ENCODE results near the gene EPS15. TPM values are rescaled to one million over a fixed set of nuclear protein-coding genes. Genes with fewer than 3 reads are reported as not detected.
"Not testable (repeated sequence)": the region's sequence is repeated elsewhere in the genome, so short reads cannot be mapped to it uniquely, and the experiment has no call there.

Gene EPS15
- total RNA-seq, 1 donor from 2014 or later, result 44.6 TPM

DNA sequence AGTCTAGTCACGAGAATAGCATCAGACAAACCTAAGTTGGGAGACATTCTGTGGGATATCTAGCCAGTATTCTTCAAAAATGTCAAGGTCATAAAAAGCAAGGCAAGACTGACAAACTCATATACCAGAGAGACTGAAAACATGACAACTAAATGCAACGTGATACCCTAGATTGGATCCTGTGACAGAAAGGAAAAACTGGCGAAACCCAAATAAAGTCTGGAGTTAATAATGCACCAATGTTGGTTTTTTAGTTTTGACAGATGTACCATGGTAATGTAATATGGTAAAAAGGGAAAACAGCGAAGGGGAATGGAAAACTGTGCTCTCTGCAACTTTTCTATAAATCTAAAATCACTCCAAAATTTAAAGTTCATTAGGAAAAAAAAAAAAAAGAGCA, 64.5 kb downstream of the EPS15 start:
- Histone ChIP-seq H3K27me3 (no peaks in the 10 kb centered on the region), H3K36me3 (peaks cover 3 to 18% of the 10 kb centered on the region in 2 donors), H3K27ac (no peak overlapping the region), H3K4me3 (no peak overlapping the region), H3K9me3 (no peaks in the 10 kb centered on the region), H3K4me1 (no peaks in the 10 kb centered on the region)
- TF ChIP-seq, protein P1, sequence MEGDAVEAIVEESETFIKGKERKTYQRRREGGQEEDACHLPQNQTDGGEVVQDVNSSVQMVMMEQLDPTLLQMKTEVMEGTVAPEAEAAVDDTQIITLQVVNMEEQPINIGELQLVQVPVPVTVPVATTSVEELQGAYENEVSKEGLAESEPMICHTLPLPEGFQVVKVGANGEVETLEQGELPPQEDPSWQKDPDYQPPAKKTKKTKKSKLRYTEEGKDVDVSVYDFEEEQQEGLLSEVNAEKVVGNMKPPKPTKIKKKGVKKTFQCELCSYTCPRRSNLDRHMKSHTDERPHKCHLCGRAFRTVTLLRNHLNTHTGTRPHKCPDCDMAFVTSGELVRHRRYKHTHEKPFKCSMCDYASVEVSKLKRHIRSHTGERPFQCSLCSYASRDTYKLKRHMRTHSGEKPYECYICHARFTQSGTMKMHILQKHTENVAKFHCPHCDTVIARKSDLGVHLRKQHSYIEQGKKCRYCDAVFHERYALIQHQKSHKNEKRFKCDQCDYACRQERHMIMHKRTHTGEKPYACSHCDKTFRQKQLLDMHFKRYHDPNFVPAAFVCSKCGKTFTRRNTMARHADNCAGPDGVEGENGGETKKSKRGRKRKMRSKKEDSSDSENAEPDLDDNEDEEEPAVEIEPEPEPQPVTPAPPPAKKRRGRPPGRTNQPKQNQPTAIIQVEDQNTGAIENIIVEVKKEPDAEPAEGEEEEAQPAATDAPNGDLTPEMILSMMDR (IDR thresholded peaks at IDR 0.05), result no peak
- intact Hi-C loops (cut with DNase I), result no loop called here
- no peak for DNase-seq (ENCODE audit: low spot score in 2 of 2)

DNA sequence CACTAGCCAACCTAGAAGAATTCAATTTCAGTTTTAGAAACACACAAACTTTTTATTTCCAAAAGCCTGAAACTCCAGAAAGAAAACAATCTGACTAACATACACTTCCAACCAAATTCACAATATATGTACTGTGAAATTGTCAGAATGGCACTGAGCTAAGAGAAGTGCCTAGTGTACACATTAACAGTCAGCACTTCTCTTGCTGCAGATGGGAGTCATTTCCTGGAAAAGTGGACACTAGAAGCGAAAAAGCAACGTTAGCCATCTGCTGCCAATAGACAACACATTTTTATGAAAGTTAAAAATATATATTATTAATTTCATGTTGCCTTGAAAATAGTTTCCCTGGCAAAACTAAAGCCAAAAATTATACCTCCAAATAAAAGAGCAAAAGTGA, 66.1 kb downstream of the EPS15 start:
- TF ChIP-seq, protein P1 (IDR thresholded peaks at IDR 0.05), result no peak
- Histone ChIP-seq H3K27me3 (no peaks in the 10 kb centered on the region), H3K4me1 (no peaks in the 10 kb centered on the region), H3K4me3 (no peak overlapping the region), H3K36me3 (peaks cover 3 to 8% of the 10 kb centered on the region in 2 donors), H3K9me3 (no peaks in the 10 kb centered on the region), H3K27ac (no peak overlapping the region)
- no peak for DNase-seq (ENCODE audit: low spot score in 2 of 2)
- intact Hi-C loops (cut with DNase I), result no loop called here

DNA sequence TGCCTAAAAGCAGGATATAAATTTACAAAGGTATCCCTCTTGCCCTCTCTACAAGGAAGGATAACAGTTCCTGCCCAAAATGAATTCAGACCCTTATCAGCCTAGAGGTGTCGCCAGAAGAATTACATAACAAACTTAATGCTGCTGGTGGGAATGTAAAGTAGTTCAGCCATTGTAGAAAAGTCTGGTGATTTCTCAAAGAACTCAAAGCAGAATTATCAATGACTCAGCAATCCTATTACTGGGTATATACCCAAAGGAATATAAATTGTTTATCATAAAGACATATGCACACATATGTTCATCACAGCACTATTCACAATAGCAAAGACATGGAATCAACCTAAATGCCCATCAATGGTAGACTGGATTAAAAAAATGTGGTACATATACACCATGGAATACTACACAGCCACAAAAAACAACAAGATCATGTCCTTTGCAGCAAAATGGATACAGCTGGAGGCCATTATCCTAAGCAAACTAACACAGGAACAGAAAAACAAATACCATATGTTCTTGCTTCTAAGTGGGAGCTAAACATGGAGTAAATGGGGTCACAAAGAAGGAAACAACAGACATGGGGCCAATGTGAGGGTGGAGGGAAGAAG, 70.1 kb downstream of the EPS15 start:
- H3K4me3 ChIP-seq; H3K4me1 ChIP-seq; DNase-seq (ENCODE audit: low spot score in 2 of 2); H3K27ac ChIP-seq; intact Hi-C loops (cut with DNase I); H3K27me3 ChIP-seq; H3K9me3 ChIP-seq: not testable (repeated sequence)
- peaks cover 0 to 15% of the 10 kb centered on the region in 2 donors for H3K36me3 ChIP-seq

DNA sequence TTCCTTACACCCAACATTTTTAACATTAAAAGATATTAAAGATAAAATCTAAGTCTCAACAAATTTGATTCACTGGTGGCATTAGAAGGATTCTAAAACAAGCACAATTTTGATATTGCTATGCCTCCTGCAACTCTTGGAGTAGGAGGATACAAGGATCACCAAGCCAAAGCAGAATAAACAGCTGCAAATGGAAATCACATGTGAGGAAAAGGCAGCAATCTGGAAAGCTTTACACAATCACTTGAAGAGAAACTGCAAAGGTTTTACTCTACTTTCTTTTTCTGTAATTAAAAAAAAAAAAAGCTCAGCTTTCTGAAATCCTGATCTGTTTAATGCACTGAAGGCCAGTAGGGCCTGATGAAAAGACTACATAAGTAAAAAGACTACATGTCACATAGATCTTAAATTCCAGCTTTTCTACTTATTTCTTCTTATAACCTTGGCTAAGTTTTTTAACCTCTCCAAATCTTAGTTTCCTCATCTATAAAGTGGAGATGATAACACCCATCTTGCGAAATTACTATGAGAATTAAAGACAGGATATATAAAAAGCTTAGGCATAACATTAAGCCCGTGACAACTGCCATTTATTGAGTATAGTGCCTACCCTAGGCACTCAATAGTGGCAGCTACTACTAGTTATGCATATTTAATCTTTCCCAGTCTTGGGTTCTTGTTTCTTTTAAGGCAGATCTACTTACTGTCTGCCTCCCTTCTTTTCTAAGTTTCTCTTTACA, 73.5 kb downstream of the EPS15 start:
- no peaks in the 10 kb centered on the region for H3K27me3 ChIP-seq
- intact Hi-C loops (cut with DNase I), result no loop called here
- peaks cover 0 to 3% of the 10 kb centered on the region in 2 donors for H3K4me1 ChIP-seq
- no peak overlapping the region for H3K27ac ChIP-seq
- no peaks in the 10 kb centered on the region for H3K9me3 ChIP-seq
- DNase-seq (ENCODE audit: low spot score in 2 of 2), result no peak
- TF ChIP-seq, protein P1 (IDR thresholded peaks at IDR 0.05), result no peak
- no peak overlapping the region for H3K4me3 ChIP-seq
- peaks cover 0 to 17% of the 10 kb centered on the region in 2 donors for H3K36me3 ChIP-seq

DNA sequence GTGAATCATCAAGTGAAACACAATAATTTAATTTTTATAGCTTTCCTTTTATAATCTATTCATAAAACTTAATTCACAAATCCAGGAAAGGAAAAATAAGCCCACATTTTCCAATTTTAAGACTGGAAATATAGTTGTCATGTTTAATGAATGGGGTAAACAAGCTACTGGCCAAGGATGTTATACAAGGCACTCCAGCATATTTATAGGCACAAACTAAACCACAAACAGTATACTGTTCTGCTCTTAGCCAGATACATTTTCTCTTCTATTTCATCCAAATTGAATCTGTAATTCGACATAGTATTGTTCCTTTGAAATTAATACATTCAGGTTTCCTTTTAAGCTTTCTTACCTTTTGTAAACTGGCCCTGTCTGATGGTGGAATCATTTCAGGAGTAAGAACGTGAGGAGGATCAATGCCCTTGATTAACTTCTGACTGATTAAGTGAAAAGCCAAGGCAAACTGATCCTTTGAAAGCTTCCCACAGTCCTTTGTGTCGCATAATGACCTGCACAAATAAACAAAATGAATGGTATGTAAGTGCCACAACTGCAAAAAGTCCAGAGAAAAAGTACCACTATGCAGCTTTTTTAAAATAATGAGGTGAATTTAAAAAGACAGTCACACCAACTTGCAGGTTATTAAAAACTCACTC, 74.4 kb downstream of the EPS15 start:
- TF ChIP-seq, protein P1 (IDR thresholded peaks at IDR 0.05), result no peak
- peaks cover 0 to 3% of the 10 kb centered on the region in 2 donors for H3K4me1 ChIP-seq
- DNase-seq (ENCODE audit: low spot score in 2 of 2), result no peak
- H3K9me3 ChIP-seq, result no peaks in the 10 kb centered on the region
- intact Hi-C loops (cut with DNase I), result no loop called here
- H3K4me3 ChIP-seq, result no peak overlapping the region
- H3K27ac ChIP-seq, result no peak overlapping the region
- H3K36me3 ChIP-seq, result peaks cover 4 to 20% of the 10 kb centered on the region in 2 donors
- no peaks in the 10 kb centered on the region for H3K27me3 ChIP-seq

DNA sequence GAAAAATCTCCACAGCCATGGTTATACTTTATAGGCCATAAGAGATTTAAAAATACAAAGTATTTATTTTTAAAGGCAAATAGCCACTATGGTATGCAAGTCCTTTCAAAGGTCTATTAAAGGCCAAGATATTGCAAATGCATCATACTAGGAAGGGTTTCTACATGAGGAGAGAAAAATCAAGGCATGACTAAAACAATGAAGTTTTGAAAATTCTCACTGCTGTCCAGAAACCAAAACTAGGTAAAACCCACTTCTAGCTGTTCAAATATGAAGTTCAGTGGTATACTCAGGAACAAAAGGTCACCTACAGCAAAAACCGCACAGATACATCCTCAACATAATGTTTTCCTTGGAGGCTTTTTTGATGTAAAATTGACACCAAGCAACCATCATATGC, 75.0 kb downstream of the EPS15 start:
- TF ChIP-seq, protein P1 (IDR thresholded peaks at IDR 0.05), result no peak
- DNase-seq (ENCODE audit: low spot score in 2 of 2), result no peak
- Histone ChIP-seq H3K4me3 (no peak overlapping the region), H3K4me1 (peaks cover 0 to 3% of the 10 kb centered on the region in 2 donors), H3K27ac (no peak overlapping the region), H3K36me3 (peaks cover 8 to 25% of the 10 kb centered on the region in 2 donors), H3K9me3 (no peaks in the 10 kb centered on the region), H3K27me3 (no peaks in the 10 kb centered on the region)
- intact Hi-C loops (cut with DNase I), result no loop called here
